COR-L47 (cell line): ENCODE data around the gene ANKRD11.
A peak's percentile ranks its signal among the peaks of the same experiment; 100 is the strongest.

Experiments
- DNase-seq: peaks from one replicate; lab custom pipeline; 2025; lab: John Stamatoyannopoulos, UW

Gene ANKRD11

GRCh38 chr16:89490439-89491237, at the start of gene ANKRD11:
ANKRD11 (minus strand) TSS chr16:89490561; CDS start chr16:89317019, 173,542 bp downstream.
- DNase-seq, result peak; percentile 99

- DNase-seq, result no peak
Observed at GRCh38 chr16:89538286-89538685, 47.9 kb upstream of the ANKRD11 start.

- no peak for DNase-seq
Observed at GRCh38 chr16:89537549-89537925, 47.2 kb upstream of the ANKRD11 start.

GRCh38 chr16:89536886-89537548, 46.7 kb upstream of the ANKRD11 start:
- no peak for DNase-seq

- no peak for DNase-seq
Observed at GRCh38 chr16:89536371-89536770, 46.0 kb upstream of the ANKRD11 start.

- DNase-seq, result no peak
Observed at GRCh38 chr16:89534252-89534756, 43.9 kb upstream of the ANKRD11 start.

GRCh38 chr16:89531821-89532526, 41.6 kb upstream of the ANKRD11 start:
- DNase-seq, result no peak

- DNase-seq, result no peak
Observed at GRCh38 chr16:89530401-89531381, 40.3 kb upstream of the ANKRD11 start.

GRCh38 chr16:89529097-89529496, 38.7 kb upstream of the ANKRD11 start:
- no peak for DNase-seq

- no peak for DNase-seq
Observed at GRCh38 chr16:89525146-89525913, 35.0 kb upstream of the ANKRD11 start.

- no peak for DNase-seq
Observed at GRCh38 chr16:89523680-89524344, 33.5 kb upstream of the ANKRD11 start.

- DNase-seq, result no peak
Observed at GRCh38 chr16:89522287-89522686, 31.9 kb upstream of the ANKRD11 start.

- DNase-seq, result no peak
Observed at GRCh38 chr16:89519881-89520280, 29.5 kb upstream of the ANKRD11 start.

GRCh38 chr16:89517128-89517527, 26.8 kb upstream of the ANKRD11 start:
- DNase-seq, result no peak

- DNase-seq, result no peak
Observed at GRCh38 chr16:89512453-89512852, 22.1 kb upstream of the ANKRD11 start.

- no peak for DNase-seq
Observed at GRCh38 chr16:89511374-89511773, 21.0 kb upstream of the ANKRD11 start.

GRCh38 chr16:89510526-89510925, 20.2 kb upstream of the ANKRD11 start:
- no peak for DNase-seq

- DNase-seq, result peak; percentile 78
Observed at GRCh38 chr16:89507834-89508590, 17.7 kb upstream of the ANKRD11 start, which contains the start of gene SPG7. SPG7 (plus strand) TSS chr16:89508403; CDS start chr16:89508418, 15 bp downstream.

GRCh38 chr16:89507214-89507833, 17.0 kb upstream of the ANKRD11 start:
- no peak for DNase-seq
